Prostate gland (tissue), 2 donors: ENCODE measurements around the gene DCANP1.

Experiments
- CTCF ChIP-seq, 4 experiments: fragments of 200-600 bp in 2 of 4; fragments of 450-650 bp in 2 of 4; sonication (generic) in 2 of 4; IDR thresholded peaks; 1 replicate in 3 of 4; 2 replicates in 1 of 4; pipeline ENCODE4 v1.5.1; 2016 to 2019; ENCODE audit warnings: antibody characterized with exemption in 4 of 4, mild to moderate bottlenecking in 2 of 4, moderate library complexity in 2 of 4
- POLR2A ChIP-seq: fragments of 450-650 bp; IDR thresholded peaks from one replicate; pipeline ENCODE4 v1.6.1; 2016; ENCODE audit warnings: antibody characterized with exemption, mild to moderate bottlenecking

GRCh38 chr5:135486131-135487036, 39.2 kb upstream of the DCANP1 start:
- no peak for TF ChIP-seq CTCF (IDR thresholded peaks at IDR 0.05)
- no peak for TF ChIP-seq POLR2A
